RPMI8226 (cell line): Measurements from ENCODE around the gene OR5I1.
"Not testable (repeated sequence)": the region's sequence is repeated elsewhere in the genome, so short reads cannot be mapped to it uniquely, and the experiment has no call there.

Experiments
- DNase-seq: peaks from one replicate; pipeline ENCODE4 v3.0.0-alpha.2; 2015

OR5I1 gene

GRCh38 chr11:55936300-55936699 is at the start of gene OR5I1:
Gene OR5I1 (minus strand): TSS chr11:55936400. CDS start chr11:55936400, 0 bp downstream.
- DNase-seq = no peak

GRCh38 chr11:55970935-55971334 is 34.7 kb upstream of the OR5I1 start:
- DNase-seq = no peak

GRCh38 chr11:55969845-55970244 is 33.6 kb upstream of the OR5I1 start, which contains the start of gene OR10AG1:
Gene OR10AG1 (minus strand): TSS chr11:55969945. CDS start chr11:55969907, 38 bp downstream.
- no peak for DNase-seq

GRCh38 chr11:55967914-55968313 is 31.7 kb upstream of the OR5I1 start:
- no peak for DNase-seq

GRCh38 chr11:55966391-55966790 is 30.2 kb upstream of the OR5I1 start:
- DNase-seq = no peak

GRCh38 chr11:55956521-55956920 is 20.3 kb upstream of the OR5I1 start:
- no peak for DNase-seq

- no peak for DNase-seq
Measured at GRCh38 chr11:55949330-55949729, 13.1 kb upstream of the OR5I1 start.

- peak; percentile 58 for DNase-seq
Measured at GRCh38 chr11:55942785-55943392, 6.7 kb upstream of the OR5I1 start.

GRCh38 chr11:55920537-55920936 is 15.7 kb downstream of the OR5I1 start:
- DNase-seq = no peak

GRCh38 chr11:55914482-55914881 is 21.7 kb downstream of the OR5I1 start, which contains the start of gene OR5W2:
Gene OR5W2 (minus strand): TSS chr11:55914582. CDS start chr11:55914582, 0 bp downstream.
- no peak for DNase-seq

GRCh38 chr11:55902308-55902707 is 33.9 kb downstream of the OR5I1 start:
- DNase-seq = no peak

- DNase-seq = no peak
Measured at GRCh38 chr11:55895216-55895615, 41.0 kb downstream of the OR5I1 start.

GRCh38 chr11:55885481-55885880 is 50.7 kb downstream of the OR5I1 start:
- not testable (repeated sequence) for DNase-seq
